Adrenal gland (tissue), 5 donors: Measurements from ENCODE around the gene TMPRSS3.

Experiments
- CTCF ChIP-seq, 6 experiments: fragments of 450-650 bp in 4 of 6; fragments of 200-600 bp in 2 of 6; sonication (generic) in 1 of 6; IDR thresholded peaks; 1 replicate in 5 of 6; 2 replicates in 1 of 6; pipeline versions ENCODE4 v1.5.1 to v1.8.0; 2016 to 2021; ENCODE audit warnings: antibody characterized with exemption in 6 of 6, mild to moderate bottlenecking in 2 of 6, moderate library complexity in 1 of 6
- POLR2A ChIP-seq, 2 donors: fragments of 450-650 bp; IDR thresholded peaks; one replicate each; pipeline ENCODE4 v1.6.1; 2017; ENCODE audit warnings: antibody characterized with exemption in 2 of 2, mild to moderate bottlenecking in 2 of 2, moderate library complexity in 1 of 2
- donor health status: DM: no; HTN: no; CAD: no.

- no peak for TF ChIP-seq CTCF (IDR thresholded peaks at IDR 0.05)
- TF ChIP-seq POLR2A (IDR thresholded peaks at IDR 0.05) = no peak
These were observed 35.3 kb upstream of the TMPRSS3 start for GRCh38 chr21:42431196-42431595.
